H9 (cell line): ENCODE results near the gene SDE2. TPM values are rescaled to one million over a fixed set of nuclear protein-coding genes. Genes with fewer than 3 reads are reported as not detected.

Experiments
- DNase-seq: peaks from one replicate; pipeline ENCODE4 v3.0.0-alpha.2; 2017
- H2AFZ ChIP-seq: one replicate; pipeline ENCODE4 v1.6.1; 2013; ENCODE audit warnings: mild to moderate bottlenecking, low read length, control low read depth, moderate library complexity
- H2AK5ac ChIP-seq: 2 replicates; pipeline ENCODE4 v1.6.1; 2013; ENCODE audit warnings: low read length, control low read depth, mixed read lengths; ENCODE audit not compliant: insufficient read length
- H2BK120ac ChIP-seq: one replicate; pipeline ENCODE4 v1.6.1; 2013; ENCODE audit warnings: low read depth, mild to moderate bottlenecking, low read length, control low read depth, inconsistent platforms; ENCODE audit not compliant: poor library complexity, severe bottlenecking
- H2BK12ac ChIP-seq: 2 replicates; pipeline ENCODE4 v1.6.1; 2013; ENCODE audit warnings: low read length, control low read depth, mixed read lengths, low read depth; ENCODE audit not compliant: insufficient read length
- H2BK15ac ChIP-seq: 2 replicates; pipeline ENCODE4 v1.6.1; 2013; ENCODE audit warnings: low read depth, low read length, control low read depth
- H2BK20ac ChIP-seq: one replicate; pipeline ENCODE4 v1.6.1; 2013; ENCODE audit warnings: low read depth, mild to moderate bottlenecking, low read length, control low read depth, inconsistent platforms; ENCODE audit not compliant: poor library complexity, severe bottlenecking
- H2BK5ac ChIP-seq: 2 replicates; pipeline ENCODE4 v1.6.1; 2013; ENCODE audit warnings: low read length, control low read depth, mixed read lengths; ENCODE audit not compliant: insufficient read length
- H3K14ac ChIP-seq: 2 replicates; pipeline ENCODE4 v1.6.1; 2013; ENCODE audit warnings: low read length, control low read depth; ENCODE audit not compliant: insufficient read depth
- H3K18ac ChIP-seq: 2 replicates; pipeline ENCODE4 v1.6.1; 2013; ENCODE audit warnings: low read depth, mild to moderate bottlenecking, mixed read lengths, low read length, control low read depth; ENCODE audit not compliant: insufficient read length
- H3K23ac ChIP-seq: 2 replicates; pipeline ENCODE4 v1.6.1; 2013; ENCODE audit warnings: low read length, control low read depth, mixed read lengths, low read depth; ENCODE audit not compliant: insufficient read length
- H3K23me2 ChIP-seq: 2 replicates; pipeline ENCODE4 v1.6.1; 2013; ENCODE audit warnings: low read depth, mild to moderate bottlenecking, mixed read lengths, low read length, control low read depth; ENCODE audit not compliant: insufficient read length, poor library complexity, severe bottlenecking
- H3K27ac ChIP-seq: 2 replicates; pipeline ENCODE4 v1.5.1; 2013; ENCODE audit warnings: low read length, control low read depth, mixed read lengths, low read depth; ENCODE audit not compliant: insufficient read length
- H3K27me3 ChIP-seq: 2 replicates; pipeline ENCODE4 v1.6.1; 2013; ENCODE audit warnings: low read length, control low read depth, inconsistent platforms; ENCODE audit not compliant: insufficient read depth
- H3K4ac ChIP-seq: 2 replicates; pipeline ENCODE4 v1.6.1; 2013; ENCODE audit warnings: low read depth, mild to moderate bottlenecking, control low read depth, inconsistent platforms, low read length, moderate library complexity
- H3K4me1 ChIP-seq: 2 replicates; pipeline ENCODE4 v1.6.1; 2013; ENCODE audit warnings: low read length, control low read depth, inconsistent platforms; ENCODE audit not compliant: insufficient read depth
- H3K4me2 ChIP-seq: 2 replicates; pipeline ENCODE4 v1.6.1; 2013; ENCODE audit warnings: low read length, control low read depth, mixed read lengths; ENCODE audit not compliant: insufficient read length, insufficient read depth
- H3K56ac ChIP-seq: 2 replicates; pipeline ENCODE4 v1.6.1; 2013; ENCODE audit warnings: low read depth, mild to moderate bottlenecking, mixed read lengths, low read length, control low read depth; ENCODE audit not compliant: insufficient read length
- H3K79me1 ChIP-seq: 2 replicates; pipeline ENCODE4 v1.6.1; 2013; ENCODE audit warnings: low read depth, mild to moderate bottlenecking, moderate library complexity, low read length, control low read depth, inconsistent platforms; ENCODE audit not compliant: insufficient read depth, poor library complexity, severe bottlenecking
- H3K79me2 ChIP-seq: 2 replicates; pipeline ENCODE4 v1.6.1; 2013; ENCODE audit warnings: low read length, control low read depth, inconsistent platforms; ENCODE audit not compliant: insufficient read depth
- H3K9ac ChIP-seq: 2 replicates; pipeline ENCODE4 v1.6.1; 2013; ENCODE audit warnings: low read length, control low read depth, mixed read lengths; ENCODE audit not compliant: insufficient read length; ENCODE audit errors: extremely low read depth
- H3K9me3 ChIP-seq: one replicate; pipeline ENCODE4 v1.6.1; 2013; ENCODE audit warnings: low read depth, low read length, inconsistent platforms; ENCODE audit not compliant: control insufficient read depth
- H3T11ph ChIP-seq: one replicate; pipeline ENCODE4 v1.6.1; 2013; ENCODE audit warnings: mild to moderate bottlenecking, low read length, control low read depth, inconsistent platforms
- H4K20me1 ChIP-seq: one replicate; pipeline ENCODE4 v1.6.1; 2013; ENCODE audit not compliant: control insufficient read depth, insufficient read length, insufficient read depth
- H4K5ac ChIP-seq: 2 replicates; pipeline ENCODE4 v1.6.1; 2013; ENCODE audit warnings: low read depth, mild to moderate bottlenecking, mixed read lengths, low read length, control low read depth; ENCODE audit not compliant: insufficient read length
- H4K8ac ChIP-seq: replicated peaks from 2 replicates; pipeline ENCODE4 v1.6.1; 2013; ENCODE audit warnings: low read length, control low read depth, mixed read lengths, low read depth; ENCODE audit not compliant: insufficient read length
- H4K91ac ChIP-seq: 2 replicates; pipeline ENCODE4 v1.6.1; 2013; ENCODE audit warnings: low read depth, mild to moderate bottlenecking, moderate library complexity, mixed read lengths, low read length, control low read depth; ENCODE audit not compliant: insufficient read length
- H3K27ac Mint-ChIP-seq, 3 experiments: 2 replicates in 2 of 3; 3 replicates in 1 of 3; pipeline ENCODE4 v1.8.0; 2020 to 2021; ENCODE audit warnings: mixed read lengths in 3 of 3, mild to moderate bottlenecking in 1 of 3, moderate library complexity in 1 of 3
- H3K27me3 Mint-ChIP-seq: 2 replicates; pipeline ENCODE4 v1.8.0; 2021; ENCODE audit warnings: low read depth, mild to moderate bottlenecking, moderate library complexity, mixed read lengths
- H3K36me3 Mint-ChIP-seq, 3 experiments: 2 replicates in 2 of 3; 3 replicates in 1 of 3; pipeline ENCODE4 v1.8.0; 2020 to 2021; ENCODE audit warnings: low read depth in 3 of 3, mixed read lengths in 3 of 3; ENCODE audit not compliant: insufficient read depth in 1 of 3
- H3K4me1 Mint-ChIP-seq, 2 experiments: 2 replicates each; pipeline ENCODE4 v1.8.0; 2020; ENCODE audit warnings: mixed read lengths in 2 of 2
- H3K4me3 Mint-ChIP-seq, 2 experiments: 2 replicates in 1 of 2; 3 replicates in 1 of 2; pipeline ENCODE4 v1.8.0; 2020 to 2021; ENCODE audit warnings: mild to moderate bottlenecking in 2 of 2, mixed read lengths in 2 of 2, moderate library complexity in 1 of 2
- H3K9me3 Mint-ChIP-seq, 2 experiments: 2 replicates in 1 of 2; 3 replicates in 1 of 2; pipeline ENCODE4 v1.8.0; 2020; ENCODE audit warnings: mild to moderate bottlenecking in 2 of 2, mixed read lengths in 2 of 2, moderate library complexity in 1 of 2
- CTCF ChIP-seq: fragments of 200-600 bp; sonication (generic); conservative IDR thresholded peaks from 3 replicates; pipeline ENCODE4 v1.8.0; 2021; ENCODE audit warnings: antibody characterized with exemption, mild to moderate bottlenecking
- WGBS: extraction: QIAGEN DNeasy Blood & Tissue Kit; methylation state at CpG from one replicate; pipeline ENCODE4 v1.1.7; 2013; ENCODE audit warnings: missing lambda C conversion rate, low lambda C conversion rate, mixed read lengths; ENCODE audit not compliant: insufficient read length; ENCODE audit errors: extremely low coverage; 5-methylcytosine and 5-hydroxymethylcytosine counted together
- total RNA-seq: library from RNA; stranded (reverse); gene quantifications from 2 replicates; pipeline ENCODE4 v1.2.1, GENCODE V29; 2021

The SDE2 gene
- total RNA-seq, 1 experiment from 2014 or later = 20.5 TPM

GRCh38 chr1:225999912-226000337 lies 782 bp upstream of the SDE2 start:
- Histone ChIP-seq H4K5ac (no peak overlapping the region), H2BK15ac (no peak overlapping the region), H2BK20ac (no peak overlapping the region), H3K23me2 (peaks cover 12% of the 10 kb centered on the region), H3K4me2 (peak overlapping the region; percentile 39), H2BK12ac (no peak overlapping the region), H4K91ac (no peak overlapping the region), H3T11ph (no peak overlapping the region), H3K14ac (peak overlapping the region; percentile 57; the same call in 1 of the 2 replicates), H3K4me1 (peaks cover 9% of the 10 kb centered on the region; the same call in 1 of the 2 replicates), H3K79me1 (peaks cover 4% of the 10 kb centered on the region), H2AK5ac (no peak overlapping the region), H3K27me3 (no peaks in the 10 kb centered on the region), H3K4ac (no peak overlapping the region), H2BK120ac (no peak overlapping the region), H3K56ac (no peak overlapping the region), H3K18ac (peak overlapping the region; percentile 45), H3K79me2 (peaks cover 25% of the 10 kb centered on the region; the same call in 1 of the 2 replicates), H3K23ac (no peak overlapping the region), H2AFZ (no peak overlapping the region), H4K8ac (no peak overlapping the region), H4K20me1 (no peaks in the 10 kb centered on the region), H2BK5ac (no peak overlapping the region), H3K9me3 (no peaks in the 10 kb centered on the region), H3K27ac (peak overlapping the region; percentile 6), H3K9ac (no peak overlapping the region)
- no CpG with 5 or more reads among the region's 10 CpGs for WGBS
- no peak for DNase-seq
- TF ChIP-seq CTCF = no peak
- Mint-ChIP-seq H3K4me1 (peaks cover 29 to 30% of the 10 kb centered on the region in 2 experiments), H3K27ac (peak overlapping the region; percentile 89 to 100 (median 92); a peak in 5 of 7 replicates), H3K27me3 (no peaks in the 10 kb centered on the region; the same call in 1 of the 2 replicates), H3K4me3 (peak overlapping the region; percentile 100), H3K9me3 (no peaks in the 10 kb centered on the region; a peak in 1 of 5 replicates), H3K36me3 (peaks cover 2 to 8% (median 2%) of the 10 kb centered on the region in 3 experiments; a peak in 4 of 7 replicates)
